ENCODE results near the gene C11orf98.
"Not testable (repeated sequence)": the region's sequence is repeated elsewhere in the genome, so short reads cannot be mapped to it uniquely, and the experiment has no call there.

The C11orf98 gene

GRCh38 chr11:62680825-62681240 lies 15.8 kb upstream of the C11orf98 start:
- Histone ChIP-seq H3K27me3 (ENCODE audit: control insufficient read depth, insufficient read depth, low read length) (no peaks in the 10 kb centered on the region), H3K9ac (ENCODE audit: low read depth, low read length) (no peak overlapping the region), H3K4me1 (ENCODE audit: control insufficient read depth, insufficient read depth, low read length) (peaks cover 24% of the 10 kb centered on the region), H3K4me2 (ENCODE audit: low read length) (no peak overlapping the region), H3K36me3 (ENCODE audit: insufficient read depth, low read length) (peaks cover 13% of the 10 kb centered on the region), H3K9me3 (replicated peaks; ENCODE audit: low read length) (no peaks in the 10 kb centered on the region), H3K4me3 (ENCODE audit: low read length) (no peak overlapping the region)

- H3K27me3 ChIP-seq (ENCODE audit: control insufficient read depth, insufficient read depth, low read length), result no peaks in the 10 kb centered on the region
- H3K9me3 ChIP-seq (replicated peaks; ENCODE audit: low read length), result no peaks in the 10 kb centered on the region
- peak within 1 kb of the TSS; percentile 91 for H3K4me3 ChIP-seq (ENCODE audit: low read length)
- H3K36me3 ChIP-seq (ENCODE audit: insufficient read depth, low read length), result peaks cover 17% of the 10 kb centered on the region
- peak within 1 kb of the TSS; percentile 96 for H3K9ac ChIP-seq (ENCODE audit: low read depth, low read length)
- peaks cover 24% of the 10 kb centered on the region for H3K4me1 ChIP-seq (ENCODE audit: control insufficient read depth, insufficient read depth, low read length)
- H3K4me2 ChIP-seq (ENCODE audit: low read length), result peak within 1 kb of the TSS; percentile 85
Observed at GRCh38 chr11:62678770-62679696, 14.0 kb upstream of the C11orf98 start, which contains the start of gene UBXN1. Gene UBXN1, minus strand, starts transcription at chr11:62679073. Its CDS starts 150 bp downstream, at chr11:62678923.

- Histone ChIP-seq H3K27me3 (ENCODE audit: control insufficient read depth, insufficient read depth, low read length) (no peaks in the 10 kb centered on the region), H3K4me3 (ENCODE audit: low read length) (peak overlapping the region; percentile 91), H3K9me3 (replicated peaks; ENCODE audit: low read length) (no peaks in the 10 kb centered on the region), H3K36me3 (ENCODE audit: insufficient read depth, low read length) (peaks cover 17% of the 10 kb centered on the region), H3K4me1 (ENCODE audit: control insufficient read depth, insufficient read depth, low read length) (peaks cover 25% of the 10 kb centered on the region), H3K4me2 (ENCODE audit: low read length) (peak overlapping the region; percentile 85), H3K9ac (ENCODE audit: low read depth, low read length) (peak overlapping the region; percentile 96)
Observed at GRCh38 chr11:62678433-62678769, 13.4 kb upstream of the C11orf98 start.

GRCh38 chr11:62677714-62678113 lies 12.7 kb upstream of the C11orf98 start:
- Histone ChIP-seq H3K36me3 (ENCODE audit: insufficient read depth, low read length) (peaks cover 21% of the 10 kb centered on the region), H3K27me3 (ENCODE audit: control insufficient read depth, insufficient read depth, low read length) (no peaks in the 10 kb centered on the region), H3K9me3 (replicated peaks; ENCODE audit: low read length) (no peaks in the 10 kb centered on the region), H3K9ac (ENCODE audit: low read depth, low read length) (peak overlapping the region; percentile 96), H3K4me3 (ENCODE audit: low read length) (peak overlapping the region; percentile 91), H3K4me1 (ENCODE audit: control insufficient read depth, insufficient read depth, low read length) (peaks cover 32% of the 10 kb centered on the region), H3K4me2 (ENCODE audit: low read length) (peak overlapping the region; percentile 85)

- Histone ChIP-seq H3K27me3 (ENCODE audit: control insufficient read depth, insufficient read depth, low read length) (no peaks in the 10 kb centered on the region), H3K9ac (ENCODE audit: low read depth, low read length) (no peak overlapping the region), H3K36me3 (ENCODE audit: insufficient read depth, low read length) (peaks cover 21% of the 10 kb centered on the region), H3K4me2 (ENCODE audit: low read length) (peak overlapping the region; percentile 85), H3K9me3 (replicated peaks; ENCODE audit: low read length) (no peaks in the 10 kb centered on the region), H3K4me1 (ENCODE audit: control insufficient read depth, insufficient read depth, low read length) (peaks cover 37% of the 10 kb centered on the region), H3K4me3 (ENCODE audit: low read length) (no peak overlapping the region)
Observed at GRCh38 chr11:62677156-62677555, 12.1 kb upstream of the C11orf98 start.

- H3K4me2 ChIP-seq (ENCODE audit: low read length), result no peak overlapping the region
- H3K4me3 ChIP-seq (ENCODE audit: low read length), result no peak overlapping the region
- no peak overlapping the region for H3K9ac ChIP-seq (ENCODE audit: low read depth, low read length)
- H3K9me3 ChIP-seq (replicated peaks; ENCODE audit: low read length), result no peaks in the 10 kb centered on the region
- peaks cover 38% of the 10 kb centered on the region for H3K4me1 ChIP-seq (ENCODE audit: control insufficient read depth, insufficient read depth, low read length)
- no peaks in the 10 kb centered on the region for H3K27me3 ChIP-seq (ENCODE audit: control insufficient read depth, insufficient read depth, low read length)
- peaks cover 21% of the 10 kb centered on the region for H3K36me3 ChIP-seq (ENCODE audit: insufficient read depth, low read length)
Observed at GRCh38 chr11:62676698-62677097, 11.7 kb upstream of the C11orf98 start.

GRCh38 chr11:62675415-62675814 lies 10.4 kb upstream of the C11orf98 start:
- Histone ChIP-seq H3K36me3 (ENCODE audit: insufficient read depth, low read length) (peaks cover 21% of the 10 kb centered on the region), H3K4me1 (ENCODE audit: control insufficient read depth, insufficient read depth, low read length) (peaks cover 36% of the 10 kb centered on the region)
- not testable (repeated sequence) for H3K4me2 ChIP-seq (ENCODE audit: low read length); H3K27me3 ChIP-seq (ENCODE audit: control insufficient read depth, insufficient read depth, low read length); H3K9ac ChIP-seq (ENCODE audit: low read depth, low read length); H3K4me3 ChIP-seq (ENCODE audit: low read length); H3K9me3 ChIP-seq (replicated peaks; ENCODE audit: low read length)

GRCh38 chr11:62673196-62673525 lies 8.2 kb upstream of the C11orf98 start:
- H3K4me2 ChIP-seq (ENCODE audit: low read length), result peak overlapping the region; percentile 97
- H3K27me3 ChIP-seq (ENCODE audit: control insufficient read depth, insufficient read depth, low read length), result no peaks in the 10 kb centered on the region
- peaks cover 32% of the 10 kb centered on the region for H3K4me1 ChIP-seq (ENCODE audit: control insufficient read depth, insufficient read depth, low read length)
- H3K4me3 ChIP-seq (ENCODE audit: low read length), result peak overlapping the region; percentile 92
- peak overlapping the region; percentile 8 for H3K9ac ChIP-seq (ENCODE audit: low read depth, low read length)
- H3K36me3 ChIP-seq (ENCODE audit: insufficient read depth, low read length), result peaks cover 21% of the 10 kb centered on the region
- H3K9me3 ChIP-seq (replicated peaks; ENCODE audit: low read length), result no peaks in the 10 kb centered on the region

- Histone ChIP-seq H3K27me3 (ENCODE audit: control insufficient read depth, insufficient read depth, low read length) (no peaks in the 10 kb centered on the region), H3K4me1 (ENCODE audit: control insufficient read depth, insufficient read depth, low read length) (peaks cover 30% of the 10 kb centered on the region), H3K36me3 (ENCODE audit: insufficient read depth, low read length) (peaks cover 27% of the 10 kb centered on the region), H3K9me3 (replicated peaks; ENCODE audit: low read length) (no peaks in the 10 kb centered on the region), H3K4me3 (ENCODE audit: low read length) (peak within 1 kb of the TSS; percentile 92), H3K4me2 (ENCODE audit: low read length) (peak within 1 kb of the TSS; percentile 97), H3K9ac (ENCODE audit: low read depth, low read length) (peak within 1 kb of the TSS; percentile 92)
Observed at GRCh38 chr11:62671608-62672389, 6.8 kb upstream of the C11orf98 start, which contains the start of the genes LBHD1 and UQCC3. Gene LBHD1, minus strand, starts transcription at chr11:62672267. Its CDS starts 2,236 bp downstream, at chr11:62670031. Gene UQCC3, plus strand, starts transcription at chr11:62671673. Its CDS starts 73 bp downstream, at chr11:62671746.

GRCh38 chr11:62671236-62671607 lies 6.2 kb upstream of the C11orf98 start:
- Histone ChIP-seq H3K27me3 (ENCODE audit: control insufficient read depth, insufficient read depth, low read length) (no peaks in the 10 kb centered on the region), H3K9ac (ENCODE audit: low read depth, low read length) (peak overlapping the region; percentile 92), H3K4me1 (ENCODE audit: control insufficient read depth, insufficient read depth, low read length) (peaks cover 36% of the 10 kb centered on the region), H3K9me3 (replicated peaks; ENCODE audit: low read length) (no peaks in the 10 kb centered on the region), H3K4me3 (ENCODE audit: low read length) (peak overlapping the region; percentile 92), H3K36me3 (ENCODE audit: insufficient read depth, low read length) (peaks cover 28% of the 10 kb centered on the region), H3K4me2 (ENCODE audit: low read length) (peak overlapping the region; percentile 97)

- Histone ChIP-seq H3K9ac (ENCODE audit: low read depth, low read length) (no peak overlapping the region), H3K4me2 (ENCODE audit: low read length) (peak overlapping the region; percentile 6), H3K27me3 (ENCODE audit: control insufficient read depth, insufficient read depth, low read length) (no peaks in the 10 kb centered on the region), H3K36me3 (ENCODE audit: insufficient read depth, low read length) (peaks cover 27% of the 10 kb centered on the region), H3K4me1 (ENCODE audit: control insufficient read depth, insufficient read depth, low read length) (peaks cover 38% of the 10 kb centered on the region), H3K9me3 (replicated peaks; ENCODE audit: low read length) (no peaks in the 10 kb centered on the region), H3K4me3 (ENCODE audit: low read length) (no peak overlapping the region)
Observed at GRCh38 chr11:62669420-62670161, 4.6 kb upstream of the C11orf98 start.

Measured in skeletal muscle satellite cell (primary cell).